ENCODE measurements around the gene PGM2.

Gene PGM2

GRCh38 chr4:37889849-37890800, 63.6 kb downstream of the PGM2 start:
- Mint-ChIP-seq H3K4me3 (peak overlapping the region; percentile 40), H3K4me1 (ENCODE audit: low read depth) (peaks cover 30% of the 10 kb centered on the region), H3K36me3 (ENCODE audit: low read depth) (peaks cover 2% of the 10 kb centered on the region), H3K27me3 (ENCODE audit: low read depth) (peaks cover 14% of the 10 kb centered on the region), H3K9me3 (no peaks in the 10 kb centered on the region), H3K27ac (no peak overlapping the region)

GRCh38 chr4:37890801-37891259, 64.3 kb downstream of the PGM2 start, which contains the start of gene TBC1D1:
Gene TBC1D1, plus strand, starts transcription at chr4:37891084. Its CDS starts 11,012 bp downstream, at chr4:37902096.
- Mint-ChIP-seq H3K36me3 (ENCODE audit: low read depth) (peaks cover 5% of the 10 kb centered on the region), H3K4me3 (peak within 1 kb of the TSS; percentile 94), H3K27ac (peak within 1 kb of the TSS; percentile 93), H3K9me3 (no peaks in the 10 kb centered on the region), H3K27me3 (ENCODE audit: low read depth) (peaks cover 14% of the 10 kb centered on the region), H3K4me1 (ENCODE audit: low read depth) (peaks cover 35% of the 10 kb centered on the region)

- H3K9me3 Mint-ChIP-seq: no peaks in the 10 kb centered on the region
Measured at GRCh38 chr4:37891260-37892159, 65.0 kb downstream of the PGM2 start.

GRCh38 chr4:37892641-37893040, 66.2 kb downstream of the PGM2 start:
- no peaks in the 10 kb centered on the region for H3K9me3 Mint-ChIP-seq

More at GRCh38 chr4:37891260-37892159, 65.0 kb downstream of the PGM2 start:
- H3K27ac Mint-ChIP-seq: peak overlapping the region; percentile 93
- peaks cover 5% of the 10 kb centered on the region for H3K36me3 Mint-ChIP-seq (ENCODE audit: low read depth)
- peaks cover 38% of the 10 kb centered on the region for H3K4me1 Mint-ChIP-seq (ENCODE audit: low read depth)
- peak overlapping the region; percentile 94 for H3K4me3 Mint-ChIP-seq
- H3K27me3 Mint-ChIP-seq (ENCODE audit: low read depth): peaks cover 10% of the 10 kb centered on the region

GRCh38 chr4:37893164-37893563, 66.7 kb downstream of the PGM2 start:
- Mint-ChIP-seq H3K4me3 (peak overlapping the region; percentile 94), H3K9me3 (no peaks in the 10 kb centered on the region), H3K27ac (no peak overlapping the region), H3K27me3 (ENCODE audit: low read depth) (peaks cover 7% of the 10 kb centered on the region), H3K4me1 (ENCODE audit: low read depth) (peaks cover 39% of the 10 kb centered on the region), H3K36me3 (ENCODE audit: low read depth) (peaks cover 5% of the 10 kb centered on the region)

More at GRCh38 chr4:37892641-37893040, 66.2 kb downstream of the PGM2 start:
- Mint-ChIP-seq H3K4me1 (ENCODE audit: low read depth) (peaks cover 39% of the 10 kb centered on the region), H3K27me3 (ENCODE audit: low read depth) (peaks cover 7% of the 10 kb centered on the region), H3K36me3 (ENCODE audit: low read depth) (peaks cover 5% of the 10 kb centered on the region), H3K27ac (peak overlapping the region; percentile 93), H3K4me3 (peak overlapping the region; percentile 94)

- Mint-ChIP-seq H3K4me1 (ENCODE audit: low read depth) (peaks cover 39% of the 10 kb centered on the region), H3K27ac (no peak overlapping the region), H3K27me3 (ENCODE audit: low read depth) (no peaks in the 10 kb centered on the region), H3K9me3 (no peaks in the 10 kb centered on the region), H3K4me3 (no peak overlapping the region), H3K36me3 (ENCODE audit: low read depth) (peaks cover 13% of the 10 kb centered on the region)
Measured at GRCh38 chr4:37895271-37895670, 68.8 kb downstream of the PGM2 start.

- H3K36me3 Mint-ChIP-seq (ENCODE audit: low read depth): peaks cover 14% of the 10 kb centered on the region
- no peaks in the 10 kb centered on the region for H3K27me3 Mint-ChIP-seq (ENCODE audit: low read depth)
- peaks cover 40% of the 10 kb centered on the region for H3K4me1 Mint-ChIP-seq (ENCODE audit: low read depth)
- no peaks in the 10 kb centered on the region for H3K9me3 Mint-ChIP-seq
- H3K4me3 Mint-ChIP-seq: no peak overlapping the region
- H3K27ac Mint-ChIP-seq: no peak overlapping the region
Measured at GRCh38 chr4:37896206-37896860, 69.8 kb downstream of the PGM2 start.

- H3K27me3 Mint-ChIP-seq (ENCODE audit: low read depth): no peaks in the 10 kb centered on the region
- no peaks in the 10 kb centered on the region for H3K9me3 Mint-ChIP-seq
- peaks cover 30% of the 10 kb centered on the region for H3K36me3 Mint-ChIP-seq (ENCODE audit: low read depth)
- peaks cover 17% of the 10 kb centered on the region for H3K4me1 Mint-ChIP-seq (ENCODE audit: low read depth)
- H3K27ac Mint-ChIP-seq: no peak overlapping the region
- no peak overlapping the region for H3K4me3 Mint-ChIP-seq
Measured at GRCh38 chr4:37902212-37902611, 75.7 kb downstream of the PGM2 start.

- H3K27ac Mint-ChIP-seq: no peak overlapping the region
- H3K4me3 Mint-ChIP-seq: no peak overlapping the region
- H3K9me3 Mint-ChIP-seq: no peaks in the 10 kb centered on the region
- no peaks in the 10 kb centered on the region for H3K27me3 Mint-ChIP-seq (ENCODE audit: low read depth)
- H3K4me1 Mint-ChIP-seq (ENCODE audit: low read depth): peaks cover 15% of the 10 kb centered on the region
- H3K36me3 Mint-ChIP-seq (ENCODE audit: low read depth): peaks cover 30% of the 10 kb centered on the region
Measured at GRCh38 chr4:37902738-37903693, 76.5 kb downstream of the PGM2 start.

- Mint-ChIP-seq H3K36me3 (ENCODE audit: low read depth) (peaks cover 30% of the 10 kb centered on the region), H3K27me3 (ENCODE audit: low read depth) (no peaks in the 10 kb centered on the region), H3K4me3 (no peak overlapping the region), H3K9me3 (no peaks in the 10 kb centered on the region), H3K27ac (no peak overlapping the region), H3K4me1 (ENCODE audit: low read depth) (peaks cover 10% of the 10 kb centered on the region)
Measured at GRCh38 chr4:37903901-37904300, 77.4 kb downstream of the PGM2 start.

- Mint-ChIP-seq H3K4me3 (no peak overlapping the region), H3K9me3 (no peaks in the 10 kb centered on the region), H3K27me3 (ENCODE audit: low read depth) (no peaks in the 10 kb centered on the region), H3K27ac (no peak overlapping the region), H3K36me3 (ENCODE audit: low read depth) (peaks cover 26% of the 10 kb centered on the region), H3K4me1 (ENCODE audit: low read depth) (peaks cover 5% of the 10 kb centered on the region)
Measured at GRCh38 chr4:37904824-37905223, 78.3 kb downstream of the PGM2 start.

GRCh38 chr4:37905533-37906169, 79.2 kb downstream of the PGM2 start:
- Mint-ChIP-seq H3K27me3 (ENCODE audit: low read depth) (no peaks in the 10 kb centered on the region), H3K9me3 (no peaks in the 10 kb centered on the region), H3K4me1 (ENCODE audit: low read depth) (peaks cover 4% of the 10 kb centered on the region), H3K27ac (no peak overlapping the region), H3K36me3 (ENCODE audit: low read depth) (peaks cover 20% of the 10 kb centered on the region), H3K4me3 (no peak overlapping the region)

Data from T-helper 1 cell treated with Interleukin-12 subunit alpha and Interleukin-12 subunit beta and Interleukin-4 antibody, amounts not matched to agents 30 μg/mL and 1 μg/mL, for 36 hours (primary cell).